H1 (cell line): ENCODE results near the gene PRR16. TPM values are rescaled to one million over a fixed set of nuclear protein-coding genes. Genes with fewer than 3 reads are reported as not detected.

Experiments
- CTCF ChIA-PET: fragments of 300-600 bp; sonication (Branson Sonifier 250); formaldehyde crosslinking; loops from one replicate; lab custom pipeline; 2021; ENCODE audit not compliant: partially characterized antibody; lab: Charles Lee
- POLR2A ChIA-PET: fragments of 300-600 bp; sonication (Branson Sonifier 250); formaldehyde crosslinking; loops from one replicate; lab custom pipeline; 2021; ENCODE audit warnings: inconsistent platforms; ENCODE audit not compliant: partially characterized antibody; lab: Charles Lee
- DNase-seq, 2 experiments: peaks; one replicate each; pipeline versions ENCODE4 v3.0.0 to v3.0.0-alpha.2; 2010 to 2022; ENCODE audit warnings: low spot score in 2 of 2, low read depth in 1 of 2, mixed read lengths in 1 of 2
- FAIRE-seq: peaks from 2 replicates; lab custom pipeline; 2011; peaks lifted over from hg19 to GRCh38; lab: Jason Lieb, UNC
- H2AFZ ChIP-seq: 2 replicates; pipeline ENCODE4 v1.8.1; 2012; ENCODE audit warnings: low read length, inconsistent platforms
- H2AK5ac ChIP-seq: 2 replicates; pipeline ENCODE4 v1.6.1; 2013; ENCODE audit warnings: low read depth, low read length
- H2BK120ac ChIP-seq: replicated peaks from 2 replicates; pipeline ENCODE3; 2013; ENCODE audit warnings: low read depth, low read length, inconsistent platforms
- H2BK12ac ChIP-seq: 2 replicates; pipeline ENCODE4 v1.6.1; 2013; ENCODE audit warnings: low read depth, low read length
- H2BK15ac ChIP-seq: 2 replicates; pipeline ENCODE4 v1.6.1; 2013; ENCODE audit warnings: low read length
- H2BK20ac ChIP-seq: 2 replicates; pipeline ENCODE4 v1.6.1; 2013; ENCODE audit warnings: low read length
- H2BK5ac ChIP-seq: 2 replicates; pipeline ENCODE4 v1.6.1; 2013; ENCODE audit warnings: low read depth, low read length
- H3K14ac ChIP-seq: 2 replicates; pipeline ENCODE4 v1.6.1; 2013; ENCODE audit warnings: inconsistent platforms; ENCODE audit not compliant: insufficient read length
- H3K18ac ChIP-seq: 2 replicates; pipeline ENCODE4 v1.6.1; 2013; ENCODE audit warnings: low read length; ENCODE audit errors: extremely low read depth
- H3K23ac ChIP-seq: 2 replicates; pipeline ENCODE4 v1.6.1; 2013; ENCODE audit warnings: inconsistent platforms; ENCODE audit not compliant: insufficient read length
- H3K23me2 ChIP-seq: 2 replicates; pipeline ENCODE4 v1.6.1; 2013; ENCODE audit warnings: low read depth, low read length
- H3K27ac ChIP-seq: 2 replicates; pipeline ENCODE4 v1.6.1; 2011; ENCODE audit warnings: low read depth, low read length, inconsistent platforms
- H3K27me3 ChIP-seq, 4 experiments: replicated peaks in 1 of 4; 1 replicate in 1 of 4; 2 replicates in 3 of 4; pipeline versions ENCODE4 v1.6.1 to v1.8.1; 2011 to 2013; ENCODE audit warnings: low read length in 3 of 4, mild to moderate bottlenecking in 3 of 4, inconsistent platforms in 2 of 4, mixed read lengths in 2 of 4, moderate library complexity in 1 of 4; ENCODE audit not compliant: control insufficient read depth in 3 of 4, insufficient read depth in 3 of 4; ENCODE audit errors: extremely low read depth in 1 of 4
- H3K36me3 ChIP-seq, 4 experiments: 2 replicates each; pipeline versions ENCODE4 v1.6.1 to v1.8.1; 2011 to 2013; ENCODE audit warnings: mild to moderate bottlenecking in 4 of 4, low read length in 3 of 4, moderate library complexity in 2 of 4, control low read depth in 1 of 4, inconsistent platforms in 1 of 4; ENCODE audit not compliant: insufficient read depth in 4 of 4, control insufficient read depth in 2 of 4
- H3K4ac ChIP-seq: replicated peaks from 2 replicates; pipeline ENCODE3; 2013; ENCODE audit warnings: low read length, low read depth, mixed read lengths, inconsistent platforms; ENCODE audit not compliant: insufficient read length
- H3K4me1 ChIP-seq, 4 experiments: replicated peaks in 1 of 4; 1 replicate in 1 of 4; 2 replicates in 3 of 4; pipeline versions ENCODE4 v1.6.1 to v1.8.1; 2011 to 2013; ENCODE audit warnings: low read length in 3 of 4, inconsistent platforms in 2 of 4, mixed read lengths in 1 of 4; ENCODE audit not compliant: insufficient read depth in 4 of 4, control insufficient read depth in 3 of 4
- H3K4me2 ChIP-seq, 2 experiments: 2 replicates each; pipeline versions ENCODE4 v1.6.1 to v1.8.1; 2011 to 2013; ENCODE audit warnings: low read depth in 2 of 2, low read length in 2 of 2, control low read depth in 1 of 2, inconsistent platforms in 1 of 2, mild to moderate bottlenecking in 1 of 2; ENCODE audit not compliant: insufficient read depth in 1 of 2
- H3K4me3 ChIP-seq, 4 experiments: fragments of 200-600, 300-600 bp in 1 of 4; sonication (generic), shearing (Covaris generic), sonication (Bioruptor Twin) in 1 of 4; 2 replicates each; pipeline versions ENCODE4 v1.5.1 to v1.8.1; 2011 to 2016; ENCODE audit warnings: low read length in 4 of 4, low read depth in 3 of 4, control low read depth in 2 of 4, inconsistent platforms in 2 of 4, mild to moderate bottlenecking in 2 of 4, mixed read lengths in 1 of 4, moderate library complexity in 1 of 4; ENCODE audit not compliant: insufficient read depth in 2 of 4; ENCODE audit errors: extremely low read depth in 1 of 4
- H3K56ac ChIP-seq: replicated peaks from 2 replicates; pipeline ENCODE3; 2013; ENCODE audit warnings: low read depth, mild to moderate bottlenecking, mixed read lengths, low read length, inconsistent platforms; ENCODE audit not compliant: insufficient read length
- H3K79me1 ChIP-seq: 2 replicates; pipeline ENCODE4 v1.6.1; 2013; ENCODE audit warnings: low read depth, low read length, control low read depth
- H3K79me2 ChIP-seq, 2 experiments: 2 replicates each; pipeline versions ENCODE4 v1.6.1 to v1.8.1; 2012 to 2013; ENCODE audit warnings: low read length in 2 of 2, mild to moderate bottlenecking in 2 of 2, inconsistent platforms in 1 of 2; ENCODE audit not compliant: insufficient read depth in 2 of 2, control insufficient read depth in 1 of 2
- H3K9ac ChIP-seq, 4 experiments: replicated peaks in 1 of 4; 1 replicate in 1 of 4; 2 replicates in 3 of 4; pipeline versions ENCODE4 v1.6.1 to v1.8.1; 2011 to 2013; ENCODE audit warnings: low read depth in 3 of 4, low read length in 3 of 4, control low read depth in 2 of 4, mild to moderate bottlenecking in 2 of 4, moderate library complexity in 2 of 4, inconsistent platforms in 1 of 4; ENCODE audit errors: extremely low read depth in 1 of 4
- H3K9me3 ChIP-seq, 2 experiments: 2 replicates each; pipeline versions ENCODE4 v1.6.1 to v1.8.1; 2012 to 2013; ENCODE audit warnings: mild to moderate bottlenecking in 2 of 2, moderate library complexity in 2 of 2, control low read depth in 1 of 2, inconsistent platforms in 1 of 2, low read depth in 1 of 2, low read length in 1 of 2, mixed read lengths in 1 of 2; ENCODE audit not compliant: insufficient read depth in 2 of 2
- H4K20me1 ChIP-seq, 2 experiments: replicated peaks in 1 of 2; 2 replicates each; pipeline versions ENCODE3 to v1.8.1; 2011 to 2013; ENCODE audit warnings: inconsistent platforms in 2 of 2, low read length in 2 of 2, mild to moderate bottlenecking in 1 of 2; ENCODE audit not compliant: insufficient read depth in 2 of 2, control insufficient read depth in 1 of 2
- H4K5ac ChIP-seq: 2 replicates; pipeline ENCODE4 v1.6.1; 2013; ENCODE audit warnings: low read length, low read depth, mixed read lengths, inconsistent platforms; ENCODE audit not compliant: insufficient read length
- H4K8ac ChIP-seq: 2 replicates; pipeline ENCODE4 v1.8.0; 2013; ENCODE audit warnings: mild to moderate bottlenecking, moderate library complexity, low read length, inconsistent platforms; ENCODE audit not compliant: insufficient read depth; ENCODE audit errors: extremely low read depth
- H4K91ac ChIP-seq: replicated peaks from 2 replicates; pipeline ENCODE3; 2013; ENCODE audit warnings: low read length, mixed read lengths, inconsistent platforms; ENCODE audit not compliant: insufficient read length
- BRCA1 ChIP-seq: IDR thresholded peaks from 2 replicates; pipeline ENCODE4 v1.6.1; 2012; ENCODE audit warnings: low read depth, low read length, improper control_type of control experiment
- CBX8 ChIP-seq: fragments of 300-800, 300-1000 bp; sonication (generic); IDR thresholded peaks from 2 replicates; pipeline ENCODE4 v1.7.1; 2016; ENCODE audit warnings: low read depth, low read length, borderline replicate concordance
- SP1 ChIP-seq: IDR thresholded peaks from 2 replicates; pipeline ENCODE4 v1.6.1; 2011; ENCODE audit warnings: low read depth, low read length
- TBP ChIP-seq: IDR thresholded peaks from 2 replicates; pipeline ENCODE4 v1.6.1; 2011; ENCODE audit warnings: low read depth, low read length, improper control_type of control experiment
- WGBS, 2 experiments: shearing (Covaris generic) in 1 of 2; methylation state at CpG; one replicate each; pipeline versions ENCODE4 v1.1.6 to v1.1.7; 2013 to 2015; ENCODE audit warnings: low lambda C conversion rate in 2 of 2, mixed read lengths in 2 of 2, inconsistent platforms in 1 of 2, low coverage in 1 of 2, missing lambda C conversion rate in 1 of 2; ENCODE audit not compliant: insufficient replicate concordance in 2 of 2, insufficient coverage in 1 of 2, insufficient read length in 1 of 2; ENCODE audit errors: extremely low coverage in 1 of 2, missing lambda C conversion rate in 1 of 2; 5-methylcytosine and 5-hydroxymethylcytosine counted together
- polyA plus RNA-seq, 7 experiments: library from polyadenylated mRNA; depleted of rRNA in 3 of 7; stranded (reverse) in 5 of 7; unstranded in 2 of 7; fragments of >200 nt in 5 of 7; fragments of 200-250 nt in 2 of 7; gene quantifications; 1 replicate in 5 of 7; 2 replicates in 1 of 7; 4 replicates in 1 of 7; pipeline versions ENCODE4 v1.2.1 to v1.2.3, GENCODE V29; 2011 to 2013; ENCODE audit warnings: missing spikeins in 2 of 7, mixed read lengths in 2 of 7
- total RNA-seq: library from RNA; stranded (reverse); fragmentation: NEBNext Ultra II Directional; extraction: Animal tissue kit (Norgen Biotek cat#: 25700); gene quantifications from 2 replicates; pipeline ENCODE4 v1.2.1, GENCODE V29; 2021

Gene PRR16
- total and polyA plus RNA-seq, 2 of the 8 experiments (the other 6 are each of a cell fraction or from before 2014, with no cell fraction given): 0.73 to 1.6 TPM

DNA sequence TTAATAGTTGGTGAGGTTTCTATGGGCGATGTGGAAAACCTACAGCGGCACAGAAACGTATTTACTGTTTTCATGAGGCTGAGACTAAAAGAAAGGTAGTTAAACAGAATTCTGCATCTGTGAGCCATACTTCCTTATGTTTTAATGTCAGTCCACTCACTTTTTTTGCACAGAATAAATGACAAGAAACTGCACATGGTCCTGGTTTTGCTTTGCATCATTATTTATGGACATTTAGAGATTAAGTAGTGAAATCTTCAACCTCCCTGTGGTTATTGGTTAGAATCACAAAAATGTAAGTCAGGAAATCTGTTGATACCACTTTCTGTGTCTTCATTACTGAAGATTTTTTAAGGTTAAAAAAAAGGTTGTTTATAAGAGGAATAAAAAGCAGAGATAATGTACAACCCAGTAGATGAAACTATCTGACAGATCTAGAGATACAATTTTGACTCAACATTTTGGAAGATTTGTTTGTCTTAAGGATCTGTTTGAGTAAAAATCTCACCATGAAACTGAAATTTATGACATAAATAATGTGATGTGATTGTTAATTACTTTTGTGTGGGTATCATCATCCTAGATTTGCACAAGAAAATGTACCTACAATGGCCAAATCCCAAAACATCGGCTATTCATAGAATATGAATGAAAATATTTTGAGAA is 2.4 kb downstream of the PRR16 start:
- Histone ChIP-seq H3K23ac (no peak overlapping the region), H2BK12ac (no peak overlapping the region), H3K27me3 (peaks cover 2 to 36% (median 24%) of the 10 kb centered on the region in 4 experiments), H3K4ac (no peak overlapping the region), H3K56ac (no peak overlapping the region), H4K5ac (no peak overlapping the region), H3K9ac (no peak overlapping the region), H4K8ac (no peak overlapping the region), H3K79me2 (no peaks in the 10 kb centered on the region), H3K14ac (no peak overlapping the region), H3K23me2 (peaks cover 16% of the 10 kb centered on the region), H3K4me1 (peaks cover 0 to 11% (median 1%) of the 10 kb centered on the region in 4 experiments; a peak in 3 of 7 replicates), H3K18ac (no peak overlapping the region), H2AK5ac (no peak overlapping the region), H3K9me3 (no peaks in the 10 kb centered on the region), H3K4me3 (peak overlapping the region in 1 of 4 experiments; percentile 66; a peak in 2 of 8 replicates), H2BK120ac (no peak overlapping the region), H3K79me1 (no peaks in the 10 kb centered on the region), H2AFZ (no peak overlapping the region), H3K4me2 (peak overlapping the region; percentile 81 to 93), H4K91ac (no peak overlapping the region), H2BK20ac (no peak overlapping the region), H2BK15ac (no peak overlapping the region), H4K20me1 (no peaks in the 10 kb centered on the region), H2BK5ac (no peak overlapping the region), H3K27ac (no peak overlapping the region), H3K36me3 (no peaks in the 10 kb centered on the region)
- TF ChIP-seq BRCA1 (no peak), SP1 (no peak), CBX8 (no peak), TBP (no peak)
- ChIA-PET POLR2A (no interaction called here), CTCF (no interaction called here)
- 89% methylated on average over 4 of the region's 4 CpGs; no CpG with 5 or more reads in 1 of the 2 experiments for WGBS, 2 experiments
- no peak for FAIRE-seq
- DNase-seq: no peak
